ENCODE data around the gene PLPPR1. TPM values are rescaled to one million over a fixed set of nuclear protein-coding genes. Genes with fewer than 3 reads are reported as not detected.

Gene PLPPR1
- total RNA-seq, 4 donors from 2014 or later: 0.47 to 0.57 TPM; not detected in 2

GRCh38 chr9:101366038-101366756 lies 337.7 kb downstream of the PLPPR1 start:
- H3K27me3 ChIP-seq: no peaks in the 10 kb centered on the region
- H3K4me3 ChIP-seq: no peak overlapping the region
- H3K4me1 ChIP-seq: no peaks in the 10 kb centered on the region
- no peak for DNase-seq
- no peak for TF ChIP-seq POLR2A (IDR thresholded peaks at IDR 0.05)
- TF ChIP-seq, protein P1, sequence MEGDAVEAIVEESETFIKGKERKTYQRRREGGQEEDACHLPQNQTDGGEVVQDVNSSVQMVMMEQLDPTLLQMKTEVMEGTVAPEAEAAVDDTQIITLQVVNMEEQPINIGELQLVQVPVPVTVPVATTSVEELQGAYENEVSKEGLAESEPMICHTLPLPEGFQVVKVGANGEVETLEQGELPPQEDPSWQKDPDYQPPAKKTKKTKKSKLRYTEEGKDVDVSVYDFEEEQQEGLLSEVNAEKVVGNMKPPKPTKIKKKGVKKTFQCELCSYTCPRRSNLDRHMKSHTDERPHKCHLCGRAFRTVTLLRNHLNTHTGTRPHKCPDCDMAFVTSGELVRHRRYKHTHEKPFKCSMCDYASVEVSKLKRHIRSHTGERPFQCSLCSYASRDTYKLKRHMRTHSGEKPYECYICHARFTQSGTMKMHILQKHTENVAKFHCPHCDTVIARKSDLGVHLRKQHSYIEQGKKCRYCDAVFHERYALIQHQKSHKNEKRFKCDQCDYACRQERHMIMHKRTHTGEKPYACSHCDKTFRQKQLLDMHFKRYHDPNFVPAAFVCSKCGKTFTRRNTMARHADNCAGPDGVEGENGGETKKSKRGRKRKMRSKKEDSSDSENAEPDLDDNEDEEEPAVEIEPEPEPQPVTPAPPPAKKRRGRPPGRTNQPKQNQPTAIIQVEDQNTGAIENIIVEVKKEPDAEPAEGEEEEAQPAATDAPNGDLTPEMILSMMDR (IDR thresholded peaks at IDR 0.05): no peak
- WGBS, 2 donors: 39 to 55% methylated on average over 5 of the region's 5 CpGs
- H3K36me3 ChIP-seq: no peaks in the 10 kb centered on the region
- no peaks in the 10 kb centered on the region for H3K9me3 ChIP-seq
- intact Hi-C loops (cut with DNase I): no loop called here
- no peak overlapping the region for H3K27ac ChIP-seq

DNA sequence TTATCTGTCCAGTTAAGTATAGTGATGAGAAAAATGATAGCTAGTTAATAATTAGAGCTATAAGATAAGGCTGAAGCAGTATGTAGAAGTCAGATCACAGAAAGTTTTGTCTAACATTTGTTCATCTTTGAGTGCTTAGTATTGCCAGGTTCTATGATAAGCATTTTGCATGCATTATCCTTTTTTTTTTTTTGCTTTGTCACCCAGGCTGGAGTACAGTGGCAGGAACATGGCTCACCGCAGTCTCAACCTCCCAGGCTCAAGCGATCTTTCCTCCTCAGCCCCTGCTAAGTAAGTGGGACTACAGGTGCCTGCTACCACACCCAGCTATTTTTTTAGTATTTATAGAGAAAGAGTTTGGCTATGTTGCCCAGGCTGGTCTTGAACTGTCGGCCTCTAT lies 338.8 kb downstream of the PLPPR1 start:
- Histone ChIP-seq H3K27me3 (no peaks in the 10 kb centered on the region), H3K4me1 (no peaks in the 10 kb centered on the region), H3K9me3 (no peaks in the 10 kb centered on the region), H3K27ac (no peak overlapping the region), H3K4me3 (no peak overlapping the region), H3K36me3 (no peaks in the 10 kb centered on the region)
- DNase-seq: no peak
- intact Hi-C loops (cut with DNase I): no loop called here
- WGBS, 2 donors: 93 to 94% methylated on average over 3 of the region's 3 CpGs
- TF ChIP-seq, protein P1 (IDR thresholded peaks at IDR 0.05): no peak
- TF ChIP-seq POLR2A (IDR thresholded peaks at IDR 0.05): no peak

DNA sequence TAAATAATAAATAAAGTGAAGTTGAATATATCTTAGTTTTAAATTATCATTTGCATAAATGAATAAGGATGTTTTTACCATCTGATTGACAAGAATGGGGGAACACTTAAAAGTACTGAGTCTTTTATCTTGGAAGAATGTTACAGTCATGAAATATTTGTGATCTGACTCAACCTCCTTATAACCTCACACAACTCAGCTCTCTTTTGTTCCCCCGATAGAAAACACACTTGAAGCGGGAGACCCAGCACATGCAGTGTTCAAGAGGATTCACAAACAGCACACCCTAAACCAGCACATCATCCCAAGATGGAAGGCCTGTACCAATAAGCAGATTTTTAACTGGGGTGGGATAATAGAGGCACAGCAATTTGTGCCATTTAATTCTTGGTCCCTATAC lies 340.8 kb downstream of the PLPPR1 start:
- no peak for DNase-seq
- H3K4me3 ChIP-seq: no peak overlapping the region
- no peak overlapping the region for H3K27ac ChIP-seq
- no peaks in the 10 kb centered on the region for H3K9me3 ChIP-seq
- TF ChIP-seq, protein P1 (IDR thresholded peaks at IDR 0.05): no peak
- no peak for TF ChIP-seq POLR2A (IDR thresholded peaks at IDR 0.05)
- intact Hi-C loops (cut with DNase I): no loop called here
- no peaks in the 10 kb centered on the region for H3K36me3 ChIP-seq
- no peaks in the 10 kb centered on the region for H3K4me1 ChIP-seq
- no peaks in the 10 kb centered on the region for H3K27me3 ChIP-seq
- WGBS, 2 donors: 56 to 73% methylated on average over 2 of the region's 2 CpGs

GRCh38 chr9:101369884-101370531 lies 341.5 kb downstream of the PLPPR1 start:
- H3K27ac ChIP-seq: no peak overlapping the region
- H3K27me3 ChIP-seq: no peaks in the 10 kb centered on the region
- no peaks in the 10 kb centered on the region for H3K36me3 ChIP-seq
- TF ChIP-seq POLR2A (IDR thresholded peaks at IDR 0.05): no peak
- TF ChIP-seq, protein P1 (IDR thresholded peaks at IDR 0.05): no peak
- H3K4me3 ChIP-seq: no peak overlapping the region
- H3K4me1 ChIP-seq: no peaks in the 10 kb centered on the region
- no peaks in the 10 kb centered on the region for H3K9me3 ChIP-seq
- 65 to 76% methylated on average over 2 of the region's 2 CpGs for whole genome bisulfite sequencing, 2 donors
- DNase-seq: no peak
- intact Hi-C loops (cut with DNase I): no loop called here

GRCh38 chr9:101371813-101372212 lies 343.3 kb downstream of the PLPPR1 start:
- H3K9me3 ChIP-seq: no peaks in the 10 kb centered on the region
- no peak overlapping the region for H3K27ac ChIP-seq
- intact Hi-C loops (cut with DNase I): no loop called here
- H3K4me1 ChIP-seq: no peaks in the 10 kb centered on the region
- 87 to 90% methylated on average over 3 of the region's 3 CpGs for WGBS, 2 donors
- no peaks in the 10 kb centered on the region for H3K36me3 ChIP-seq
- no peak for TF ChIP-seq POLR2A (IDR thresholded peaks at IDR 0.05)
- TF ChIP-seq, protein P1 (IDR thresholded peaks at IDR 0.05): no peak
- H3K4me3 ChIP-seq: no peak overlapping the region
- no peaks in the 10 kb centered on the region for H3K27me3 ChIP-seq
- no peak for DNase-seq
